ENCODE results near the gene TRIM31. TPM values are rescaled to one million over a fixed set of nuclear protein-coding genes. Genes with fewer than 3 reads are reported as not detected.

Gene TRIM31
- total RNA-seq, 2 donors from 2014 or later: not detected

- Mint-ChIP-seq H3K27ac (no peak overlapping the region), H3K4me3 (no peak overlapping the region), H3K4me1 (peaks cover 8% of the 10 kb centered on the region), H3K27me3 (no peaks in the 10 kb centered on the region), H3K36me3 (ENCODE audit: low read depth) (peaks cover 7% of the 10 kb centered on the region)
- H3K9me3 ChIP-seq (ENCODE audit: control insufficient read depth, low read length, poor library complexity, severe bottlenecking): no peaks in the 10 kb centered on the region
- no peak for ATAC-seq
- DNase-seq: no peak
These were observed 57.4 kb downstream of the TRIM31 start for GRCh38 chr6:30055513-30055912.

DNA sequence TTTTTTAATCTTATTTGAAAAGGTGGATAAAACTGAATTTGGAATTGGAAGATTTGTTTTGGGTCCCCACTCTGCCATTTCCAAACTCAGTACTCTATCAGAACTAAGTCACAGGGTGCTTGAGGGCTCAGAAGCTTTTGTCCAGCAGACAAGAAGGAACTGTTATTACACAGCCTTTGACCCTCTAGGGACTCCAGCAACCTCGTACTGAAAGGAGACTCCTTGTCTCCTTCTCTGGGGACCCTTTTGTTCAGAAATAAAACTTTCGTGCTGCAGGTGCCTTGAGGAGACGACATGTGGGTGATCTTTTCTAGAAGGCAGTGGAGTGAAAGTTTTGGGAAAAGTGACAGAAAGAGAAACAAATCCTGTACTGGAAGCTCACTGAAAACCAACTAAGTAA, 59.2 kb downstream of the TRIM31 start:
- H3K9me3 ChIP-seq (ENCODE audit: control insufficient read depth, low read length, poor library complexity, severe bottlenecking): no peaks in the 10 kb centered on the region
- Mint-ChIP-seq H3K36me3 (ENCODE audit: low read depth) (peaks cover 7% of the 10 kb centered on the region), H3K4me1 (peaks cover 7% of the 10 kb centered on the region), H3K4me3 (no peak overlapping the region), H3K27ac (no peak overlapping the region), H3K27me3 (no peaks in the 10 kb centered on the region)
- no peak for ATAC-seq
- no peak for DNase-seq

Other genes with a start within 250 kb of the TRIM31 start
- 1,000 to 10,000 TPM; 1,960 to 2,242 TPM for gene HLA-A, start 170.6 kb downstream of the TRIM31 start, total RNA-seq
- gene POLR1H, start 51.8 kb downstream of the TRIM31 start, total RNA-seq: 10 to 100 TPM; 28.9 to 31.7 TPM
- gene PPP1R11, start 45.9 kb downstream of the TRIM31 start, total RNA-seq: 10 to 100 TPM; 52.1 to 52.4 TPM
- not detected for gene RNF39, start 37.3 kb downstream of the TRIM31 start, total RNA-seq
- gene TRIM40, start 23.1 kb upstream of the TRIM31 start, total RNA-seq: 1 to 10 TPM in 1 of 2 donors, under 1 TPM in 1; 0.22 to 3.5 TPM
- gene TRIM10, start 48.1 kb upstream of the TRIM31 start, total RNA-seq: under 1 TPM in 1 of 2 donors, not detected in 1; 0.37 TPM
- gene TRIM15, start 50.5 kb upstream of the TRIM31 start, total RNA-seq: not detected
- gene TRIM26, start 100.3 kb upstream of the TRIM31 start, total RNA-seq: 10 to 100 TPM; 51.2 to 63.1 TPM
- 10 to 100 TPM; 41.4 to 47.3 TPM for gene TRIM39, start 213.8 kb upstream of the TRIM31 start, total RNA-seq
- gene RPP21, start 232.1 kb upstream of the TRIM31 start, total RNA-seq: 10 to 100 TPM; 34.1 to 38.5 TPM

Data from T-helper 17 cell (primary cell).